NOMO-1 treated with dmso at 0.1 percent for 144 hours (cell line): ENCODE data around the gene GRID2.
"Not testable (repeated sequence)": the region's sequence is repeated elsewhere in the genome, so short reads cannot be mapped to it uniquely, and the experiment has no call there.

Experiments
- DNase-seq: peaks from one replicate; lab custom pipeline; 2025; ENCODE audit not compliant: unreplicated experiment; lab: John Stamatoyannopoulos, UW

Gene GRID2

GRCh38 chr4:92433272-92433758 is 129.5 kb downstream of the GRID2 start:
- no peak for DNase-seq

DNA sequence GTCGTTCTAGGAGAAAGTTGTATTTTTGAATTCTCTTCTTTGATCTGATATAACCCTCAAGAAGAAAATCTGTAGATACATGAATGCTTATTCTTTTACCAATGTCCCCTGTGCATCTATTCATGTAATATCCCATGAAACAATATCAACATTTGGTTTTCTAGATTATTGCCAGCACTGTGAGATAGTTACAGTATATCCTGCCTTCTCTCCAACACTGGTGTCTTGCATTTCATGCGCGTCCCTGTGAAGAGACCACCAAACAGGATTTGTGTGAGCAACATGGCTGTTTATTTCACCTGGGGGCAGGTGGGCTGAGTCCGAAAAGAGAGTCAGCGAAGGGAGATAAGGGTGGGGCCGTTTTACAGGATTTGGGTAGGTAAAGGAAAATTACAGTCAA is 135.0 kb downstream of the GRID2 start:
- not testable (repeated sequence) for DNase-seq

- DNase-seq = not testable (repeated sequence)
Observed at GRCh38 chr4:92442131-92442530, 138.4 kb downstream of the GRID2 start.

DNA sequence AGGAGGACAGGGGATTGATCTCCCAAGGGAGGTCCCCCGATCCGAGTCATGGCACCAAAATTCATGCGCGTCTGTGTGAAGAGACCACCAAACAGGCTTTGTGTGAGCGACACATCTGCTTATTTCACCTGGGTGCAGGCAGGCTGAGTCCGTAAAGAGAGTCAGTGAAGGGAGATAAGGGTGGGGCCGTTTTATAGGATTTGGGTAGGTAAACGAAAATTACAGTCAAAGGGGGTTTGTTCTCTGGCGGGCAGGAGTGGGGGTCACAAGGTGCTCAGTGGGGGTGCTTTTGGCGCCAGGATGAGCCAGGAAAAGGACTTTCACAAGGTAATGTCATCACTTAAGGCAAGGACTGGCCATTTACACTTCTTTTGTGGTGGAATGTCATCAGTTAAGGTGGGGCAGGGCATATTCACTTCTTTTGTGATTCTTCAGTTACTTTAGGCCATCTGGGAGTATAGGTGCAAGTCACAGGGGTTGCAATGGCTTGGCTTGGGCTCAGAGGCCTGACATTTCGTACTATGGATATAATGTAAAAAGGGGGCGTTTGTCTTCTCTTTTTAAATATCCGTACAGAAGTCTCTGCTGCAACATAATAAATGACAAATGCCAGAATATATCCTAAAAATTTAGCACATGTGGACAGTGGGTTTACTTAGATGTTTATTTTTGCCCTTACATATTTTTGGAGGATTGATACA is 140.5 kb downstream of the GRID2 start:
- DNase-seq = not testable (repeated sequence)

- no peak for DNase-seq
Observed at GRCh38 chr4:92445127-92445526, 141.4 kb downstream of the GRID2 start.

GRCh38 chr4:92447255-92447905 is 143.6 kb downstream of the GRID2 start:
- DNase-seq = no peak

- DNase-seq = not testable (repeated sequence)
Observed at GRCh38 chr4:92448176-92448575, 144.4 kb downstream of the GRID2 start.

DNA sequence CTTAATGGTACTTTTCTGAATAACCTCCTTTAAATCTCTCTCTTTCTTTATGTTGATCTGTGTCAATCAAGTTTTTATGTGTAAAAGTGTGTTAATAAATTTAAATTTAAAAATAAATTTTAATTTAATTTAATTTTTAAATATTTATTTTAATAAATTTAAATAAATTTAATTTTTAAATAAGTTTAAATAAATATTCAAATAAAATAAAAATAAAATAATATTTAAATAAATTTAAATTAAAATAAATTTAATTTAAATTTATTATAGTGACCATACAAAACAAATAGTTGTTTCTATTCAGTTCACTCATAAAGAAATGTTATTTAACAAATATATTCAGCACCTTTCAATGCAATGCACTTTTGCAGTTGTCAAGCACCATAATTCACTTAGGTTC is 146.9 kb downstream of the GRID2 start:
- DNase-seq = no peak

DNA sequence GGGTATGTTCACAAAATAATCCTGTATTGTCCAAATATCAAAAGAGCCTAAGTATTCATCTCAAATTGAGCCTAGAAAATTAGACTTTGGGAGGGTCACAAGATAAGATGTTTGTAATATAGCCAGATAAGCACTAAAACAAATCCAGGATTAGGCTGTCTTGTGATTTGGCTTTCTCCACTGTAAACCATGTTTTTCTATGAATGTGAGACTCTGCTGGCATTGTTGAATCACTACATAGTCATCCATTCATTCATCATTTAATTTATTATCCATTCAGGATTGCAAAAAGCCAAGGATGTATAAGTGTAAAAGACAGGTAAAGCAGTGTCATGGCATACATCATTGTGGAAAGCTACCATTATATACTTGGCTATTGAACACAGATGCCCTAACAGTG is 148.0 kb downstream of the GRID2 start:
- DNase-seq = no peak

GRCh38 chr4:92452383-92452782 is 148.6 kb downstream of the GRID2 start:
- DNase-seq = not testable (repeated sequence)

GRCh38 chr4:92455329-92455839 is 151.6 kb downstream of the GRID2 start:
- no peak for DNase-seq

- DNase-seq = no peak
Observed at GRCh38 chr4:92455951-92456350, 152.2 kb downstream of the GRID2 start.

DNA sequence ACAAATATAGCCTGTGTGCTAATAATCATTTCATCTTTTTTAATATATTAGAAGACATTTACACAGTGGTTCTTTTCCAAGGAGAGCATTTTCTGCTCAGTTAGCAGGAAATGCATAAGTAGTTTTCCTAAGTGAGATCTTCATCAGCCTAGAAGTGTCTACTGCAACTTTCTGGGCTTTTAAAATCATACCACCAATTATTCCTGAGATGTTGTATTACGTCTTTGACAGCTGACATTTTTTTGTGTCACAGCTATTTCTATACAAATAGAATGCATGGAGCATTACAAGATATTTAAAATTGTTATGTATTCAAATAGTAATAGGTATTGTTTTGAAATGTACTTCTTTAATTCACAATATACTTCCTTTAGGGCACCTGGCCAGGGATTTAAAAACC is 158.0 kb downstream of the GRID2 start:
- no peak for DNase-seq

DNA sequence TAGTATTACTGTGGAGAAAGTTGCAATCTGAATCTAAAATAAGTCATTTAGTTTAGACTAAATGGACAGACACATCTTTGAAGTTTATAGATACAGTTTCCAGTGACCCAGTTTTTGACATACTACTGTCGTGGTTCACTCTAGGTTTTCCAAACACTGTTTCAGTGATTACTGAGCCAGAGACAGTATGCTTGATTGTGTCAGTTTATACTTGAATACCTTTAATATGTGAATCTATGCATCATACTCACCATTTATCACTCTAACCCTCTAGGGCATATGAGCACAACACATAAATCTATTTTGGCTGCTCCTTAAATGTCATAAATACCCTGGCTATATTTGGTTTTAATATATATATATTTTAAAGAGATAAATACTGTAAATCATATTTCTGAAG is 173.5 kb downstream of the GRID2 start:
- DNase-seq = no peak

- DNase-seq = no peak
Observed at GRCh38 chr4:92483341-92483740, 179.6 kb downstream of the GRID2 start.

GRCh38 chr4:92488496-92488895 is 184.7 kb downstream of the GRID2 start:
- no peak for DNase-seq

- no peak for DNase-seq
Observed at GRCh38 chr4:92497141-92497540, 193.4 kb downstream of the GRID2 start.

DNA sequence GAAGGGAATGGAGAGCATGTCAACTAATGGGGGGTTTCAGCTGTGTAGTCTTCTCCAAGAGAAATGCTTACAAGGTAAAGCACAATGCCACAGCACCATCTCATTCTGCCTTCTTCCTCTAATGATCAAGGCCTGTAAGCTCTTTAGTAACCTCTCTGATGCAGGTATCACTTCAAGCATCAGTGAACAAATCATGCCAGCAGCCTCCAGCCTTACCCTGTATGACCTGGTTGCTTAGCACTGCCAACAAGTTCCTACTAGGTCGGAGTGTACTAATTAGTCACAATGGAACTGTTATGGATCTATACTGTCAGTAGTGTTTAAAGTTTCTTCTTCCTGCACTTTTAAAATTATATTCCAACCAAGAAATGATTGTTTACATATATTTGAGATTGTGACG is 197.7 kb downstream of the GRID2 start:
- DNase-seq = no peak

- no peak for DNase-seq
Observed at GRCh38 chr4:92506933-92507332, 203.2 kb downstream of the GRID2 start.

DNA sequence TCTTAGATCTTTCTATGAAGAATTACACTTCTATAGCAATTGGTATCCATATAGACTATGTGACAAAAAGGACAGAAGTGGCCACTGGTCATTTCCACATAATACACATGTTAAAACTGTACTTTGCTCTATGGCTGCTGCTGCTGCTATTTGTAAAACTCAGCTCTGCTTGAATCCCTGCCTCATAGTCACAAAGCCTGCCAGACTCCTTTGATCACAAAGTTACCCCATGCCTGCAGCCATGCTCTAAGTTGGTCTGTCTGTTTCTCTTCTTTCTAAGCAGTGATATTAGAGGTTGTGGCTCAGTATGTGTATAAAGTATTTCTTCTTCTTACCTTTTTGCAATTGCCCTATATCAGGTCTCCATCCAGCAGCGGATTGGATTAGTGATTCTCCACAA is 210.9 kb downstream of the GRID2 start:
- no peak for DNase-seq

GRCh38 chr4:92516450-92516849 is 212.7 kb downstream of the GRID2 start:
- no peak for DNase-seq

DNA sequence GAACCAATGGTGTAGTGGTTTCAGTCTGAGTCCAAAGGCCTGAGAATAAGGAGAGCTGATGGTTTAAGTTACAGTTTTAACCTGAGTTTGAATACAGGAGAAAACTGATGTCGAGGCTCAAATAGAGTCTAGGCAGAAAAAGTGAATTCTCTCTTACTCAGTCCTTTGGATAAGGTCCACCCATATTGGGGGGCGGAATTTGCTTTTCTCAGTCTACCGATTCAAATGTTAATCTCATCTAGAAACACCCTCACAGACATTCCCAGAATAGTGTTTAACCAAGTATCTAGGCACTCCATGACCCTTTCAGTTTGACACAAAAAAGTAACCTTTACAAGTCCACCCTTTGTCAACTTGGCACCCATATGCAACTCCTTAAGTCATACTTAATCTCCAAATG is 216.0 kb downstream of the GRID2 start:
- no peak for DNase-seq
